Activated naive CD4-positive, alpha-beta T cell treated with anti-CD3 and anti-CD28 coated beads for 36 hours (primary cell): Measurements from ENCODE around the gene SPEM3. TPM values are rescaled to one million over a fixed set of nuclear protein-coding genes. Genes with fewer than 3 reads are reported as not detected.
"Not testable (repeated sequence)": the region's sequence is repeated elsewhere in the genome, so short reads cannot be mapped to it uniquely, and the experiment has no call there.

Experiments
- CTCF ChIA-PET: fragments of 350-600 bp; sonication (Branson Sonifier 250); formaldehyde crosslinking; loops from one replicate; lab custom pipeline; 2021; ENCODE audit warnings: antibody characterized with exemption; lab: Charles Lee
- DNase-seq: peaks from one replicate; pipeline ENCODE4 v3.0.0-alpha.2; 2020
- H3K27ac Mint-ChIP-seq: one replicate; pipeline ENCODE4 v1.8.0; 2021; ENCODE audit warnings: mild to moderate bottlenecking, mixed read lengths
- H3K27me3 Mint-ChIP-seq: one replicate; pipeline ENCODE4 v1.8.0; 2021; ENCODE audit warnings: low read depth, mixed read lengths
- H3K36me3 Mint-ChIP-seq: one replicate; pipeline ENCODE4 v1.8.0; 2021; ENCODE audit warnings: low read depth, mixed read lengths
- H3K4me1 Mint-ChIP-seq: one replicate; pipeline ENCODE4 v1.8.0; 2021; ENCODE audit warnings: low read depth, mixed read lengths
- H3K4me3 Mint-ChIP-seq: one replicate; pipeline ENCODE4 v1.8.0; 2021; ENCODE audit warnings: mild to moderate bottlenecking, moderate library complexity, mixed read lengths
- H3K9me3 Mint-ChIP-seq: one replicate; pipeline ENCODE4 v1.8.0; 2021; ENCODE audit warnings: mixed read lengths
- intact Hi-C: fragments of 100-400 bp; cut with micrococcal nuclease; formaldehyde crosslinking; loops from one replicate; pipeline ENCODE4 v1.15.1; 2023
- total RNA-seq, 2 experiments: library from RNA; stranded (reverse); gene quantifications; one replicate each; pipeline ENCODE4 v1.2.3, GENCODE V29; 2021

SPEM3 gene
- total RNA-seq, 2 experiments from 2014 or later = not detected

DNA sequence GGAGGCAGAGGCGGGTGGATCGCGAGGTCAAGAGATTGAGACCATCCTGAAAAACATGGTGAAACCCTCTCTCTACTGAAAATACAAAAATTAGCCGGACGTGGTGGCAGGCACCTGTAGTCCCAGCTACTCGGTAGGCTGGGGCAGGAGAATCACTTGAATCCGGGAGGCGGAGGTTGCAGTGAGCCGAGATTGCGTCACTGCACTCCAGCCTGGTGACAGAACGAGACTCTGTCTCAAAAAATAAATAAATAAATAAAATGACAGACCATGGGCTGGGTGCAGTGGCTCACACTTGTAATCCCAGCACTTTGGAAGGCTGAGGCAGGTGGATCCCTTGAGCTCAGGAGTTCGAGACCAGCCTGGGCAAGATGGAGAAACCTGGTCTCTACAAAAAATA, 41.2 kb downstream of the SPEM3 start:
- CTCF ChIA-PET = interaction anchor here (0.9 to 1.1 kb wide), 3 partner anchors 10 to 114 kb away, joined by 3 to 5 read pairs (median 4); no protein-coding TSS in a partner anchor

DNA sequence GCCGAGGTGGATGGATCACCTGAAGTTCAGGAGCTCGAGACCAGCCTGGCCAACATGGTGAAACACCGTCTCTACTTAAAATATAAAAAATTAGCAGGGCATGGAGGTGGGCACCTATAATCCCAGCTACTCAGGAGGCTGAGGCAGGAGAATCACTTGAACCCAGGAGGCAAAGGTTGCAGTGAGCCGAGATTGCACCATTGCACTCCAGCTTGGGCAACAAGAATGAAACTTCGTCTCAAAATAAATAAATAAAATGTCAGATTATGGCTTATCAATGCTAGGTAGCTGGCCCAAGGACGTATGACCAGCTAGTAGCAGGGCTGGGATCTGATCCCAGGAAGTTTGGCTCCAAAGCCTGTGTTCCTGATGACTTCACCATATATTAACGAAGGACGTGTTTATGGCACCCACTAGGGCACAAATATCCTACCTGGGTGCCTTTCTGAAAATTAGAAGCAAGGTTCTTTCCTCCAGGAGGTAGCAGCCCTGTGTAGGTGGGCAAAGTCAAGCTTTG, 41.9 kb downstream of the SPEM3 start:
- intact Hi-C loops, DNase-seq, H3K27ac Mint-ChIP-seq, H3K27me3 Mint-ChIP-seq, H3K9me3 Mint-ChIP-seq, H3K36me3 Mint-ChIP-seq, H3K4me3 Mint-ChIP-seq: not testable (repeated sequence)
- H3K4me1 Mint-ChIP-seq = peaks cover 19% of the 10 kb centered on the region
- CTCF ChIA-PET = interaction anchor here (0.9 to 1.1 kb wide), 3 partner anchors 10 to 115 kb away, joined by 3 to 5 read pairs (median 4); no protein-coding TSS in a partner anchor

More for the DNA sequence above, 41.2 kb downstream of the SPEM3 start:
- H3K27me3 Mint-ChIP-seq, H3K9me3 Mint-ChIP-seq, H3K36me3 Mint-ChIP-seq, H3K4me3 Mint-ChIP-seq, H3K27ac Mint-ChIP-seq, intact Hi-C loops, DNase-seq: not testable (repeated sequence)
- peaks cover 16% of the 10 kb centered on the region for H3K4me1 Mint-ChIP-seq

DNA sequence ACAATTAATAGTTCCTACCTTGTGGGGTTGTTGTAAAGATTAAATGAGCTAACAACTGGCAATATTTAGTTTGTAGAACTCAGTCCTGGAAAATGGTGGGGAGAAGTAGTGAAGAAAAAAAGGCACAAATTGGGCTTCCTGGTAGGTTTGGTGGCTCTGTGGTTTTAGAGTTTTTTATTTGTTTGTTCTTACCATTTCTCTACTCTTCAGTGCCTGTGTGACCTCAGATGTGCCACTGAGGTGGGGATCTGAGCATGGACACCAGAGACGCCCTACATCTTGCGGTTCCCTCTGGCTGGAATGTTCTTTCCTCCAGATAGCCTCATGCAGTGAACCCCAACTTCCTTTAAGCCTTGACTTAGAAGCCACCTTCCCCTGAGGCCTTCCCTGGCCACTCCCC, 43.1 kb downstream of the SPEM3 start:
- H3K9me3 Mint-ChIP-seq = no peaks in the 10 kb centered on the region
- no peak for DNase-seq
- H3K36me3 Mint-ChIP-seq = peaks cover under 1% of the 10 kb centered on the region
- H3K27me3 Mint-ChIP-seq = no peaks in the 10 kb centered on the region
- no peak overlapping the region for H3K27ac Mint-ChIP-seq
- H3K4me1 Mint-ChIP-seq = peaks cover 31% of the 10 kb centered on the region
- intact Hi-C loops = no loop called here
- no peak overlapping the region for H3K4me3 Mint-ChIP-seq
- CTCF ChIA-PET = interaction anchor here (0.9 to 1.2 kb wide), 2 partner anchors 35 to 116 kb away, joined by 3 to 4 read pairs; no protein-coding TSS in a partner anchor

DNA sequence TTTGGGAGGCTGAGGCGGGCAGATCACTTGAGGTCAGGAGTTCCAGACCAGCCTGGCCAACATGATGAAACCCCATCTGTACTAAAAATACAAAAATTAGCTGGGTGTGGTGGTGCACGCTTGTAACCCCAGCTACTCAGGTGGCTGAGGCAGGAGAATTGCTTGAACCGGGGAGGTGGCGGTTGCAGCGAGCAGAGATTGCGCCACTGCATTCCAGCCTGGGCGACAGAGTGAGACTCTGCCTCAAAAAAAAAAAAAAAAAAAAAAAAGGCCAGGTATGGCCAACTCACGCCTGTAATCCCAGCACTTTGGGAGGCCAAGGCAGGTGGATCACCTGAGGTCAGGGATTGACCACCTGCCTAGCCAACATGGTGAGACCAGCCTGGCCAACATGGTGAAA, 46.1 kb downstream of the SPEM3 start:
- H3K27ac Mint-ChIP-seq, DNase-seq, H3K9me3 Mint-ChIP-seq, H3K27me3 Mint-ChIP-seq, CTCF ChIA-PET, H3K36me3 Mint-ChIP-seq, H3K4me3 Mint-ChIP-seq: not testable (repeated sequence)
- H3K4me1 Mint-ChIP-seq = peaks cover 47% of the 10 kb centered on the region
- intact Hi-C loops = loop anchor here (5.0 kb wide), 1 partner anchor 458 kb away; the partner anchor contains the start of genes CNTROB and TRAPPC1

DNA sequence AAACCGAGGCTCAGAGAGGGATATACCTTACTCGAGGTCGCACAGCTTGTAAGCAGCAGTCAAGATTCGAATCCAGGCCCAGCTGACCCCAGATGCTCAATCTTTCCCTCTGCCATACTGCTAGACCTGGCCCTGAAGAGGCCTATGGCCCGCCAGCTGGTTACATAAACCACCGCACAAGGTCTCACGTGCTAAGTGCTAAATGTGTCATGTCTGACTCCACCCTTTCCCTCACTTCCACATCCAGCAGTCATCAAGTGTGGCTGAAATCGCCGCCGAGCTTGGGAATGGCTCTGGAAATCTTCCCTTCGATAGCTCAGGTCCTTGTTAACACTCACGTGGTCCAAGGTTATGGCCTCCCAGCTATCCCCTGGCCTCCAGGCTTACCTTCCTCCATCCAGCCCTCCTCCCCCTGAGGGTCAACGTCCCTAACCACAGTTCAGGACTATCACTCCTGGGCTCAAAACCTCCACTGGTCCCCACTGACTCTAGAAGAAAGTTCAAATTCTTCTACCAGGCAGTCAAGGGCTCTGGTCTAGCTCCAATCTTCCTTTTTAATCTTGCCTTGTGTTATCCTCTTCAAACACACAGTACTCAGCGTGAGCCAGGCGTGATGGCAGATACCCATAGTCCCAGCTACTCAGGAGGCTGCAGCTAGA, 47.2 kb downstream of the SPEM3 start:
- Mint-ChIP-seq H3K27ac (peak overlapping the region; percentile 67), H3K36me3 (no peaks in the 10 kb centered on the region), H3K4me1 (peaks cover 54% of the 10 kb centered on the region), H3K4me3 (no peak overlapping the region), H3K27me3 (no peaks in the 10 kb centered on the region), H3K9me3 (no peaks in the 10 kb centered on the region)
- CTCF ChIA-PET = interaction anchor here (1.2 to 1.5 kb wide), 7 partner anchors 16 to 120 kb away, joined by 3 to 7 read pairs (median 5); partner anchors contain the start of gene TMEM95
- intact Hi-C loops = loop anchor here (5.0 kb wide), 1 partner anchor 456 kb away; the partner anchor contains the start of genes CNTROB and TRAPPC1
- DNase-seq = no peak

DNA sequence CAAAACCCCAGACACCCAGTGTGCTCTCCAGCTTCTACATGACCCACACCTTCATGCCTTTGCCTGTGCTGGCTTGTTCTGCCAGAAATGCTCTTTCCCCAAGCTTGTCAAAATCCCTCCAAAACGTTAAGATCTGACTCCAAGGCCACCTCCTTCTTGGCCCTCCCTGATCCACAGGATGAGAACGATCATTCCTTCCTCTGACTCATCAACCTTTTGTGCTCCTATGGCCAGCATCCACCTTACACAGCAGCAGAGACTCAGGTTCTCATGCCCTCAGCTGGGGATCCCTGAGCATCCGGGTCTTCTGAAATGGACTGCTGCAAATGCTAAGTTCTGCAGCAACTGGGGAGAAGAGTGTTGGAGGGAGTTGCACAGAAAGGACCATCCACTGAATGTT, 47.8 kb downstream of the SPEM3 start:
- CTCF ChIA-PET = interaction anchor here (1.2 to 1.5 kb wide), 8 partner anchors 16 to 121 kb away, joined by 3 to 7 read pairs (median 5); partner anchors contain the start of gene TMEM95
- Mint-ChIP-seq H3K27ac (peak overlapping the region; percentile 67), H3K27me3 (no peaks in the 10 kb centered on the region), H3K36me3 (no peaks in the 10 kb centered on the region), H3K9me3 (no peaks in the 10 kb centered on the region), H3K4me3 (no peak overlapping the region), H3K4me1 (peaks cover 59% of the 10 kb centered on the region)
- intact Hi-C loops = loop anchor here (5.0 kb wide), 1 partner anchor 456 kb away; the partner anchor contains the start of genes CNTROB and TRAPPC1
- DNase-seq = no peak

DNA sequence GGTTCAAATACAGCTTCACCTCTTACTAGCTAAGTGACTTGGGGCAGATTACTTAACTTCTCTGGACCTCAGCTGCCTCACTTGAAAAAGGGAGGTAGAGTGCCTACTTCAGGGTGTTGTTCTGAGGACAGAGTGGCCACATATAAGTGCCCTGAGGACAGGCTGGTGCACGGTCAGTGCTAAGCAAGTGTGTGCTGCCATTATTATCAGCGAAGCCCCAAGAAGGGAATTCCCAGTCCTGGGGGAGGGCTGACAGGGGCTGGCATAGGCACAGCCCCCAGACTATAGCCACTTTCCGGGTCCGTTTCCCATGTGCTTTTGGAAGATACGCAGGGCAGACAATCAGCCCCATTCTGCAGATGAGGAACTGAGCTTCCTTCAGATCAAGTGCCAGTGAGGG, 48.3 kb downstream of the SPEM3 start:
- intact Hi-C loops = loop anchor here (5.0 kb wide), 1 partner anchor 455 kb away; the partner anchor contains the start of genes CNTROB and TRAPPC1

DNA sequence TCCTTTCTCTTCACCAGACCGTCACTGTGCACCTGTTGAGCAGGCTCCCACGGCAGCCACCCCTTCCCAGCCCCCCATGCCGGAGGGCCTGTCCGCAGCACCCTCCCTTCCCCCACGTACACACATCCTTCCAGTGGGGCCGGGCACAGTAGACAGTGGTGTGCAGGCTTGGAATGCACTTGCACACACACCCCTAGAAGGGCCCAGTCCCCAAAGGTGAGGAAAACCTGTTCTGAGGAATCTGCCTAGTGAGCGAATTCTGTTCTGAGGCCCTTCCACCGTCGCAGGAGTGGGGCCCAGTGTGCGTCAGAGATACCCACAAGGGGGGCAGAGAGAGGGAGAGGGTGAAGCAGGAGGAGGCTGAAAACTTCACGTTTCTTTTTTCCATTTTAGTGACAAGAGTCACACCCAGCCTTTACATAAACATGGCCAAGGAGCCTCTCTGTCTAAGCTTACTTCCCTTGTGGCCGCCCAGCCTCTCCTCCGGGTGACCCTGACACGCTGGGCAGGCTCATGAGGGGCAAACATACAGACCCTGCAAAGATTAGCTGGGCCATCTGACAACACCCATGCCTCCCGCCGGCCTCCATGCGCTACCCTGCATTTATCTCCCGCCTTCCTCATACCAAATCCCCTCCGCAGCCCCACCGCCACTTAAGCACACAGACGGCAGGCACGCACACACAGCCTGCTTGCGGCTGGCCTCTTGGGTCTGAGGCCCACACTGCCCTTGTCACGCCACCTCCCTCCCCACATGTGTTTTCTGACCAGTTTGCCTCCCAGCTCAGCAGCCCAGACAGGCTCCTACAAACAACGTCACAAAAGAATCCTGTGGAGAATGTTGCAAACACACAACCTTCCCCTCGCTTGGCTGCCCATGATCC, 49.0 kb downstream of the SPEM3 start:
- Mint-ChIP-seq H3K9me3 (no peaks in the 10 kb centered on the region), H3K4me1 (peaks cover 63% of the 10 kb centered on the region), H3K27me3 (no peaks in the 10 kb centered on the region), H3K36me3 (no peaks in the 10 kb centered on the region), H3K4me3 (peak overlapping the region; percentile 92), H3K27ac (peak overlapping the region; percentile 87)
- CTCF ChIA-PET = interaction anchor here (1.3 to 1.5 kb wide), 5 partner anchors 15 to 122 kb away, joined by 3 to 7 read pairs (median 5); partner anchors contain the start of gene TMEM95
- intact Hi-C loops = loop anchor here (5.0 kb wide), 1 partner anchor 455 kb away; the partner anchor contains the start of genes CNTROB and TRAPPC1
- peak; percentile 58 for DNase-seq

More for the DNA sequence above, 48.3 kb downstream of the SPEM3 start:
- Mint-ChIP-seq H3K27ac (no peak overlapping the region), H3K9me3 (no peaks in the 10 kb centered on the region), H3K36me3 (no peaks in the 10 kb centered on the region), H3K4me1 (peaks cover 59% of the 10 kb centered on the region), H3K4me3 (peak overlapping the region; percentile 92), H3K27me3 (no peaks in the 10 kb centered on the region)
- DNase-seq = no peak
- CTCF ChIA-PET = interaction anchor here (1.2 to 1.5 kb wide), 6 partner anchors 14 to 122 kb away, joined by 3 to 7 read pairs (median 5); partner anchors contain the start of gene TMEM95

DNA sequence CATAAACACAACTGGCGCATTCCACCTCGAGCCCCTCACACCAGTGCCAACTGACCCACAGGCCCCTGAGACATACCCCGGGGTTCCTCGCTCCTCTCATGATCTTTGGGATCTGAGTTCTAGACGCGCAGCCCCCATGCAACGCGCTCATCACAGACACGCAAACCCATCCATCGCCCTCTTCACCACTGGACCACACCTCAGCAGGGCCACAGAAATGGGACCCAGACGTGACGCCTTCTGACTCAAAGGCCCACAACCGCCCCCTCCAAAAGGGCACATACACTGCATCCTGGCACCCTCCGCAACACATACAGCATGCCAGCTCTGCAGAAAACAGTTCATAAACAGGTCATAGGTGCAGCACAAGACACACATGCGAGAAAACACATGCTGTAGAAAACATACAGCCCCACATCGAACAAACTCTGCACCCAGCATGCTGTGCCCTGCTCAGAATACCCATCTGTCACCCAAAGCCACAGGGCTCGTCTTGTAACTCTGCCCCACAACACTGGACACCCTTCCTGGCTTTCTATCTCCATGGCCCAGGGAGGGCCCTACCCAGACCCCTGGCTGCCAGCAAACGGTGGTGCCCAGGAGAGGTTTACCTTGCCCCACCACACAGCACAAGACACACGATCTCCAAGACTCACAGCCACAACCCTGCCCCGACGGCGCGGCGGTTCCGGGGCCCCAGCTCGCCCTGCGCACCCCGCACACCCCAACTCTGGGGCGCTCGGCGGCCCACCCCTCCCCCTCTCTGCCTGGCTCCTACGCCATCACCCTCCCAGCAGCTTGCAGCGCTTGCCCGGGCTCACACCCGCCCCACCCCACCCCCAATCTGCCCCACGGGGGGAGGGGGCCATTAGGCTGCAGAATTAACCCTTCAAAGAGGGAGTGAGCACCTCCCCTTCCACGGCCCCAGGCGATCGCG, 49.9 kb downstream of the SPEM3 start:
- Mint-ChIP-seq H3K4me1 (peaks cover 66% of the 10 kb centered on the region), H3K27me3 (no peaks in the 10 kb centered on the region), H3K27ac (peak overlapping the region; percentile 87), H3K4me3 (peak overlapping the region; percentile 92), H3K36me3 (peaks cover under 1% of the 10 kb centered on the region), H3K9me3 (no peaks in the 10 kb centered on the region)
- DNase-seq = peak; percentile 67
- intact Hi-C loops = loop anchor here (1.0 to 5.0 kb wide), 2 partner anchors 23 to 454 kb away; partner anchors contain the start of genes CNTROB and TRAPPC1
- CTCF ChIA-PET = interaction anchor here (1.3 kb wide), 1 partner anchor 16 kb away, joined by 3 read pairs; no protein-coding TSS in a partner anchor

DNA sequence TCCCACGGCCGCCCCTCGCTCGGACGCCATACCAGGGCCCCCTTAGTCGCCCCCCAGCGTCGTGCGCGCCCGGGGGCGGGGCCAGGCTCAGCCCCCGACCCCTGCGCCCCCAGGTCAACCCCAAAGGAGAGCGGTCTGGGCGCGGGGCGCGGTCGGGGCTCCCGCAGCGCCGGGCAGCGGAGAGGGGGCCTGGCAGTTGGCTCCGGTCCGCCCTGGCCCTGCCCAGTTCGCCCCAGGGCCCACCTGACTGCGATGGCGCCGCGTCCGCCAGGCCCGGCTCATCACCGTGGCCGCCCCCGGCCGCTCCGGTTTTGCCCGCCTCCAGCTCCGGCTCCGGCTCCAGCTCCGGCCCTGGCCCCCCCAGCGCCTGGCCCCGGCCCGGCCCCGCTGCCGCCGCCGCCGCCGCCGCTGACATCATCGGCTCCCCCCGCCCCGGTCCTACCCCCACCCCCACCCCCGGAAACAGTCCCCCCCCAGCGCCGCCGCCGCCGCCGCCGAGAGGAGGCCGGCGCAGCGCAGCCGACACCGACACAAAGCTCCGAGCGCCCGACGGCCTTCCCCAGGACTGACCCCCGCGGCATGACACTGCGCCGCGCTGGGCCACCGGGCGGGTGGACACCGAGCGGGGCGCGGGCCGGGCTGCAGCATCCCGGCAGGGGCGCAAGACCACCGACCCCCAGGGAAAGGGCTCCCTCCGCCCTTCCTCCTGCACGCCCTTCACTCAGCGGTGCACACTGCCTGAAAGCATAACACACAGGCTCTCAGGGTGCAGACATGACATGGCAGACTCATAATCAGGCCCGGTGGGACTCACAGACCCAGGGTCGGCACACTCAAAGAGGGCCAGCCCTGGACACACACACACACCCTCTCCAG, 50.8 kb downstream of the SPEM3 start, which contains the start of gene ZBTB4:
TSS of gene ZBTB4 (minus strand) at position 419 of the 876 bp plus-strand sequence. CDS start 12,830 bp downstream, outside the sequence.
- peak; percentile 60 for DNase-seq
- Mint-ChIP-seq H3K4me1 (peaks cover 66% of the 10 kb centered on the region), H3K36me3 (peaks cover 2% of the 10 kb centered on the region), H3K27me3 (no peaks in the 10 kb centered on the region), H3K4me3 (peak within 1 kb of the TSS; percentile 92), H3K27ac (peak within 1 kb of the TSS; percentile 91), H3K9me3 (no peaks in the 10 kb centered on the region)
- intact Hi-C loops = loop anchor here (1.0 to 10.0 kb wide), 5 partner anchors 24 to 837 kb away; partner anchors contain the start of genes CNTROB, KIAA0753, PER1 and TRAPPC1
- CTCF ChIA-PET = interaction anchor here (0.7 to 1.4 kb wide), 4 partner anchors 41 to 124 kb away, joined by 3 to 4 read pairs (median 4); no protein-coding TSS in a partner anchor
